Measurements from ENCODE around the gene LYPLAL1.
"Not testable (repeated sequence)": the region's sequence is repeated elsewhere in the genome, so short reads cannot be mapped to it uniquely, and the experiment has no call there.

LYPLAL1 gene

GRCh38 chr1:219220945-219221344 is 47.3 kb downstream of the LYPLAL1 start:
- DNase-seq: no peak

GRCh38 chr1:219223496-219223895 is 49.8 kb downstream of the LYPLAL1 start:
- DNase-seq: no peak

- no peak for DNase-seq
Observed at GRCh38 chr1:219226196-219226595, 52.5 kb downstream of the LYPLAL1 start.

GRCh38 chr1:219227360-219228057 is 53.8 kb downstream of the LYPLAL1 start:
- DNase-seq: no peak

- no peak for DNase-seq
Observed at GRCh38 chr1:219228058-219228419, 54.4 kb downstream of the LYPLAL1 start.

- DNase-seq: no peak
Observed at GRCh38 chr1:219232890-219233289, 59.2 kb downstream of the LYPLAL1 start.

GRCh38 chr1:219235903-219236481 is 62.3 kb downstream of the LYPLAL1 start:
- DNase-seq: peak; percentile 23

- no peak for DNase-seq
Observed at GRCh38 chr1:219236933-219237610, 63.4 kb downstream of the LYPLAL1 start.

GRCh38 chr1:219239518-219239917 is 65.8 kb downstream of the LYPLAL1 start:
- no peak for DNase-seq

GRCh38 chr1:219244864-219245263 is 71.2 kb downstream of the LYPLAL1 start:
- DNase-seq: no peak

GRCh38 chr1:219247441-219247840 is 73.8 kb downstream of the LYPLAL1 start:
- DNase-seq: no peak

- not testable (repeated sequence) for DNase-seq
Observed at GRCh38 chr1:219250468-219250867, 76.8 kb downstream of the LYPLAL1 start.

GRCh38 chr1:219257751-219258150 is 84.1 kb downstream of the LYPLAL1 start:
- no peak for DNase-seq

- DNase-seq: no peak
Observed at GRCh38 chr1:219261454-219261853, 87.8 kb downstream of the LYPLAL1 start.

Measured in eye (tissue), 1 donor.